Endothelial cell of umbilical vein (primary cell): Measurements from ENCODE around the gene CNGB1.

Source experiments
- CTCF ChIP-seq, 2 donors: IDR thresholded peaks; 1 replicate in 1 of 2; 2 replicates in 1 of 2; pipeline ENCODE4 v1.5.1; 2011; ENCODE audit warnings: low read length in 2 of 2, mild to moderate bottlenecking in 2 of 2, moderate library complexity in 2 of 2, control low read depth in 1 of 2, inconsistent platforms in 1 of 2, low read depth in 1 of 2; ENCODE audit not compliant: insufficient read depth in 1 of 2; ENCODE audit errors: extremely low read depth in 1 of 2
- EZH2 ChIP-seq: IDR thresholded peaks from 2 replicates; pipeline ENCODE4 v1.6.1; 2012; ENCODE audit warnings: borderline replicate concordance, low read depth, mild to moderate bottlenecking, moderate library complexity, low read length, inconsistent platforms; ENCODE audit not compliant: severe bottlenecking
- FOS ChIP-seq: IDR thresholded peaks from 2 replicates; pipeline ENCODE4 v1.6.1; 2011; ENCODE audit warnings: mild to moderate bottlenecking, low read length, moderate library complexity, borderline replicate concordance; ENCODE audit not compliant: insufficient read depth
- GATA2 ChIP-seq: IDR thresholded peaks from 2 replicates; pipeline ENCODE4 v1.7.0; 2011; ENCODE audit warnings: low read depth, mild to moderate bottlenecking, moderate library complexity, mixed read lengths, low read length; ENCODE audit not compliant: insufficient read length, insufficient read depth
- JUN ChIP-seq: IDR thresholded peaks from 2 replicates; pipeline ENCODE4 v1.6.1; 2011; ENCODE audit warnings: borderline replicate concordance, low read depth; ENCODE audit not compliant: insufficient read length, insufficient read depth
- MAX ChIP-seq: IDR thresholded peaks from 2 replicates; pipeline ENCODE4 v1.6.1; 2011; ENCODE audit not compliant: insufficient read depth, insufficient read length
- MYC ChIP-seq: IDR thresholded peaks from one replicate; pipeline ENCODE4 v1.6.1; 2011; ENCODE audit warnings: mild to moderate bottlenecking, low read depth, low read length
- POLR2A ChIP-seq: IDR thresholded peaks from 2 replicates; pipeline ENCODE4 v1.6.1; 2012; ENCODE audit warnings: low read depth, mild to moderate bottlenecking, control low read depth, low read length
- POLR2AphosphoS5 ChIP-seq: IDR thresholded peaks from 2 replicates; pipeline ENCODE4 v1.6.1; 2012; ENCODE audit warnings: low read depth, mild to moderate bottlenecking, control low read depth, low read length, moderate library complexity; ENCODE audit not compliant: insufficient read depth

GRCh38 chr16:57916735-57917438 is 54.0 kb downstream of the CNGB1 start:
- TF ChIP-seq CTCF (IDR thresholded peaks at IDR 0.05; ENCODE audit: extremely low read depth in 1 of 2, insufficient read depth in 1 of 2, low read depth in 1 of 2, low read length in 2 of 2) (no peak), POLR2AphosphoS5 (no peak), POLR2A (no peak), EZH2 (no peak), MYC (no peak), MAX (no peak), FOS (no peak), GATA2 (no peak), JUN (no peak)
